Peyer's patch (tissue), 4 donors: ENCODE data around the gene SSB. TPM values are rescaled to one million over a fixed set of nuclear protein-coding genes. Genes with fewer than 3 reads are reported as not detected.
A peak's percentile ranks its signal among the peaks of the same experiment; 100 is the strongest.

ENCODE experiments used
- DNase-seq, 3 donors: peaks; one replicate each; pipeline ENCODE4 v3.0.0-alpha.2; 2017 to 2019
- H3K27ac ChIP-seq, 4 donors: fragments of 200-600 bp; sonication (generic); one replicate each; pipeline ENCODE4 v1.5.1; 2016 to 2019
- H3K27me3 ChIP-seq, 2 donors: fragments of 200-600 bp; sonication (generic); one replicate each; pipeline ENCODE4 v1.5.1; 2019
- H3K36me3 ChIP-seq, 3 donors: fragments of 200-600 bp; sonication (generic); one replicate each; pipeline ENCODE4 v1.5.1; 2016 to 2019
- H3K4me1 ChIP-seq, 4 donors: fragments of 200-600 bp; sonication (generic); one replicate each; pipeline ENCODE4 v1.5.1; 2016 to 2019
- H3K4me3 ChIP-seq, 4 donors: fragments of 200-600 bp; sonication (generic); 1 replicate in 3 of 4; 2 replicates in 1 of 4; pipeline ENCODE4 v1.5.1; 2016 to 2019; ENCODE audit warnings: mild to moderate bottlenecking in 1 of 4
- H3K9me3 ChIP-seq, 4 donors: fragments of 200-600 bp; sonication (generic); one replicate each; pipeline ENCODE4 v1.5.1; 2016 to 2019; ENCODE audit warnings: mild to moderate bottlenecking in 1 of 4
- POLR2A ChIP-seq, 2 donors: fragments of 450-650 bp; IDR thresholded peaks; one replicate each; pipeline ENCODE4 v1.5.1; 2017; ENCODE audit warnings: antibody characterized with exemption in 2 of 2, mild to moderate bottlenecking in 2 of 2, moderate library complexity in 2 of 2
- total RNA-seq, 4 donors: library from RNA; depleted of rRNA; stranded (reverse); fragments of >200 nt; gene quantifications; one replicate each; pipeline ENCODE4 v1.1.0, GENCODE V29; 2016
- TF ChIP-seq, protein P1 (sequence below), 6 experiments: fragments of 450-650 bp in 4 of 6; fragments of 200-600 bp in 2 of 6; sonication (generic) in 1 of 6; IDR thresholded peaks; one replicate each; pipeline ENCODE4 v1.5.1; 2017 to 2019; ENCODE audit warnings: antibody characterized with exemption in 6 of 6, mild to moderate bottlenecking in 3 of 6, moderate library complexity in 1 of 6

Gene SSB
- total RNA-seq, 4 donors from 2014 or later: 26.3 to 81.7 (median 33.3) TPM

DNA sequence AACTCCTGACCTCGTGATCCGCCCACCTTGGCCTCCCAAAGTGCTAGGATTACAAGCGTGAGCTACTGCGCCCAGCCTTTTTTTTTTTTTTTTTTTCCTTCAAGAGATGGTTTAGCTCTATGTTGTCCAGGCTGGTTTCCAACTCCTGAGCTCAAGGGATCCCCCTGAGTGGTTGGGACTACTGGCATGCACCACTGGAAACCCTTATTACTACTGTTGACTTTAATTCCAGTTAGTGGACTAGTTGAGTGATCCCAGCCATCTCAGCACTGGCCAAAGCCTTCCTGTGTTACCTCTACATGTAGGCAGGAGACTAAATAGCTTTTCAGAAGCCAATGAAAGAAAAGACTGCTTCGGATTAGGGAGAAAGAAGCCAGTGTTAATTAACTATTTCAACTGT lies 8.1 kb upstream of the SSB start:
- no peak overlapping the region for H3K27ac ChIP-seq
- H3K9me3 ChIP-seq: no peaks in the 10 kb centered on the region
- TF ChIP-seq, protein P1, sequence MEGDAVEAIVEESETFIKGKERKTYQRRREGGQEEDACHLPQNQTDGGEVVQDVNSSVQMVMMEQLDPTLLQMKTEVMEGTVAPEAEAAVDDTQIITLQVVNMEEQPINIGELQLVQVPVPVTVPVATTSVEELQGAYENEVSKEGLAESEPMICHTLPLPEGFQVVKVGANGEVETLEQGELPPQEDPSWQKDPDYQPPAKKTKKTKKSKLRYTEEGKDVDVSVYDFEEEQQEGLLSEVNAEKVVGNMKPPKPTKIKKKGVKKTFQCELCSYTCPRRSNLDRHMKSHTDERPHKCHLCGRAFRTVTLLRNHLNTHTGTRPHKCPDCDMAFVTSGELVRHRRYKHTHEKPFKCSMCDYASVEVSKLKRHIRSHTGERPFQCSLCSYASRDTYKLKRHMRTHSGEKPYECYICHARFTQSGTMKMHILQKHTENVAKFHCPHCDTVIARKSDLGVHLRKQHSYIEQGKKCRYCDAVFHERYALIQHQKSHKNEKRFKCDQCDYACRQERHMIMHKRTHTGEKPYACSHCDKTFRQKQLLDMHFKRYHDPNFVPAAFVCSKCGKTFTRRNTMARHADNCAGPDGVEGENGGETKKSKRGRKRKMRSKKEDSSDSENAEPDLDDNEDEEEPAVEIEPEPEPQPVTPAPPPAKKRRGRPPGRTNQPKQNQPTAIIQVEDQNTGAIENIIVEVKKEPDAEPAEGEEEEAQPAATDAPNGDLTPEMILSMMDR (IDR thresholded peaks at IDR 0.05): no peak
- no peak for TF ChIP-seq POLR2A (IDR thresholded peaks at IDR 0.05)
- no peak for DNase-seq
- no peaks in the 10 kb centered on the region for H3K27me3 ChIP-seq
- H3K4me1 ChIP-seq: peaks cover 0 to 4% (median 0%) of the 10 kb centered on the region in 4 donors
- no peaks in the 10 kb centered on the region for H3K36me3 ChIP-seq
- H3K4me3 ChIP-seq: no peak overlapping the region

DNA sequence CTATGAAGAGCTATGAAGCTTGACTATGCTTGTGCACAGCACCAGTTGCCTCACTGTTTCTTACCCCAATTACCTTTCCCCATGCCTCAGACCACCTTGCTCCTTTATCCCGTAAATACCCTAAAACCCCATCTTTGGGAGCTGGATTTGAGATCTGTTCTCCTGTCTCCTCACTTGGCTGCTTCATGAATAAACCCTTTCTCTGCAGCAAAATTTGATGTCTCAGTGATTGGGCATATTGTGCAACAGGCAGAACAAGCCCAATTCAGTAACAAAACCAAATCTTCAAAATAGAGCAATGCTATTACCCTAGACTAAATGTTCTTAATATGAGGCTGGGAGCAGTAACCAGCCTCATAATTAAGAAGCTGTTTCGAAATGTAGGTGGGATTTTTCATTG lies 3.5 kb upstream of the SSB start:
- no peak for DNase-seq
- Histone ChIP-seq H3K36me3 (no peaks in the 10 kb centered on the region), H3K27me3 (no peaks in the 10 kb centered on the region), H3K4me3 (no peak overlapping the region), H3K27ac (no peak overlapping the region), H3K4me1 (peaks cover 0 to 6% (median 0%) of the 10 kb centered on the region in 4 donors), H3K9me3 (no peaks in the 10 kb centered on the region)
- TF ChIP-seq, protein P1 (IDR thresholded peaks at IDR 0.05): no peak
- no peak for TF ChIP-seq POLR2A (IDR thresholded peaks at IDR 0.05)

DNA sequence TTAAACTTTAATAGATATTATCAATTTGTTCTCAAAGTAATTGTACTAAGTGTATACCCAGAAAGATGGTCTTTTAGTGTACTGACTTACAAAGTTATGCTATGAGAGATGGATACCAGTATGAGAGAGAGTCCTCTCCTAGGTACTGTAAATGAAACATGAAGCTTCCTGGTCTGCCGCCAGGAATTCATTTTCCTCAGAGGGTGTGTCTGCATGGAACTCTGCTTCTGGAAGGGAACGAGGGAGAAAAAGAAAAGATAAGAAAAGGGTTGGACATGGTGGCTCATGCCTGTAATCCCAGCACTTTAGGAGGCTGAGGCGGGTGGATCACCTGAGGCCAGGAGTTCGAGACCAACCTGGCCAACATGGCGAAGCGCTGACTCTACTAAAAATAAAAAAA lies 2.2 kb upstream of the SSB start:
- TF ChIP-seq, protein P1 (IDR thresholded peaks at IDR 0.05): no peak
- no peak for TF ChIP-seq POLR2A (IDR thresholded peaks at IDR 0.05)
- no peak overlapping the region for H3K27ac ChIP-seq
- H3K27me3 ChIP-seq: no peaks in the 10 kb centered on the region
- H3K9me3 ChIP-seq: no peaks in the 10 kb centered on the region
- peaks cover 0 to 3% (median 0%) of the 10 kb centered on the region in 3 donors for H3K36me3 ChIP-seq
- peaks cover 0 to 6% (median 0%) of the 10 kb centered on the region in 4 donors for H3K4me1 ChIP-seq
- H3K4me3 ChIP-seq: no peak overlapping the region
- DNase-seq: no peak

DNA sequence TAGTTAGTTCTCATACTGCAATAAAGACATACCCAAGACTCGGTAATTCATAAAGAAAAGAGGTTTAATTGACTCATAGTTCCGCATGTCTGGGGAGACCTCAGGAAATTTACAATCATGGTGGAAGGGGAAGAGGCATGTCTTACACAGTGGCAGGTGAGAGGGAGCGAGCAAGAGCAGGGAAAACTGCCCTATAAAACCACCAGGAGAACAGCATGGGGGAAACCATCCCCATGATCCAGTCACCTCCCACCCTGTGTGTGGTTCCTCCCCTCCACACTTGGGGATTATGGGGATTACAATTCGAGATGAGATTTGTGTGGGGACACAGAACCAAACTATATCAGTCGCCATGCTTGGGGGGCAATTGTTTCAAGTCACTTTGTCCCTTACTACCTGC lies 1.1 kb upstream of the SSB start:
- TF ChIP-seq, protein P1 (IDR thresholded peaks at IDR 0.05): no peak
- TF ChIP-seq POLR2A (IDR thresholded peaks at IDR 0.05): no peak
- Histone ChIP-seq H3K4me3 (no peak overlapping the region), H3K4me1 (peaks cover 0 to 6% (median 0%) of the 10 kb centered on the region in 4 donors)

DNA sequence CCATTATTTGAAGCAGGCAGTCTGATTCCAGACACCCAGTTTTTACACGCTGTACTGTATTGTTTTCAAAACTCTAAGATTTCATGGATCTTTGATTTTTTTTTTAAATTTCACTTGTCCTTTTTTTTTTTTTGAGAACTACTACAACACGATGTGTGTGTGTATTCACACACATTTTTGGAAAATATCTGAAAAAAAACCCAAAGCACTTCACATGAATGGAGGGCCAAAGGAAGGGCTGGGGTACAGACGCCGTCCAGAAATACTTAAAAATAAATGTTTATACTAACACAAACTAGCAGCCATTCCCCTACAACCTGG lies 314 bp upstream of the SSB start:
- Histone ChIP-seq H3K4me3 (peak overlapping the region; percentile 57 to 84 (median 67)), H3K27me3 (no peaks in the 10 kb centered on the region), H3K9me3 (no peaks in the 10 kb centered on the region), H3K4me1 (peaks cover 0 to 6% (median 0%) of the 10 kb centered on the region in 4 donors), H3K36me3 (peaks cover 0 to 10% (median 0%) of the 10 kb centered on the region in 3 donors), H3K27ac (peak overlapping the region; percentile 80 to 90 (median 86))
- DNase-seq: no peak
- TF ChIP-seq POLR2A (IDR thresholded peaks at IDR 0.05): no peak
- TF ChIP-seq, protein P1 (IDR thresholded peaks at IDR 0.05): no peak

More for the DNA sequence above, 1.1 kb upstream of the SSB start:
- H3K36me3 ChIP-seq: peaks cover 0 to 10% (median 0%) of the 10 kb centered on the region in 3 donors
- H3K9me3 ChIP-seq: no peaks in the 10 kb centered on the region
- no peak for DNase-seq
- H3K27ac ChIP-seq: no peak overlapping the region
- H3K27me3 ChIP-seq: no peaks in the 10 kb centered on the region

DNA sequence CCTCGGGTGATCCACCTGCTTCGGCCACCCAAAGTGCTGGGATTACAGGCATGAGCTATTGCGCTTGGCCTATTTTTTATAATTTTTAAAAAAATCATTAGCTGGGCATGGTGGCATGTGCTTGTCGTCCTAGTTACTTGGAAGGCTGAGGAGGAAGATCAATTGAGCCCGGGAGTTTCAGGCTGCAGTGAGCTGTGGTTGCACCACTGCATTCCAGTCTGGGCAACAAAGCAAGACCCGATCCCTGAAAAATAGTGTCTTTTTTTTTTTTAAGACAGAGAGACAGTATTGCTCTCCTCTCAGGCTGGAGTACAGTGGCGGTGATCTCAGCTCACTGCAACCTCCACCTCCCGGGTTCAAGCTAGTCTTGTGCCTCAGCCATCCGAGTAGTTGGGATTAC lies 4.8 kb downstream of the SSB start:
- Histone ChIP-seq H3K4me3 (no peak overlapping the region), H3K27me3 (no peaks in the 10 kb centered on the region), H3K27ac (no peak overlapping the region), H3K4me1 (peaks cover 0 to 6% (median 0%) of the 10 kb centered on the region in 4 donors), H3K9me3 (no peaks in the 10 kb centered on the region), H3K36me3 (peaks cover 0 to 49% (median 0%) of the 10 kb centered on the region in 3 donors)
- no peak for DNase-seq
- TF ChIP-seq POLR2A (IDR thresholded peaks at IDR 0.05): no peak
- TF ChIP-seq, protein P1 (IDR thresholded peaks at IDR 0.05): no peak
